NCI-H345 (cell line): ENCODE data around the gene FATE1.
"Not testable (repeated sequence)": the region's sequence is repeated elsewhere in the genome, so short reads cannot be mapped to it uniquely, and the experiment has no call there.

Experiments used
- DNase-seq: peaks from one replicate; lab custom pipeline; 2025; lab: John Stamatoyannopoulos, UW

Gene FATE1, protein sequence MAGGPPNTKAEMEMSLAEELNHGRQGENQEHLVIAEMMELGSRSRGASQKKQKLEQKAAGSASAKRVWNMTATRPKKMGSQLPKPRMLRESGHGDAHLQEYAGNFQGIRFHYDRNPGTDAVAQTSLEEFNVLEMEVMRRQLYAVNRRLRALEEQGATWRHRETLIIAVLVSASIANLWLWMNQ

DNA sequence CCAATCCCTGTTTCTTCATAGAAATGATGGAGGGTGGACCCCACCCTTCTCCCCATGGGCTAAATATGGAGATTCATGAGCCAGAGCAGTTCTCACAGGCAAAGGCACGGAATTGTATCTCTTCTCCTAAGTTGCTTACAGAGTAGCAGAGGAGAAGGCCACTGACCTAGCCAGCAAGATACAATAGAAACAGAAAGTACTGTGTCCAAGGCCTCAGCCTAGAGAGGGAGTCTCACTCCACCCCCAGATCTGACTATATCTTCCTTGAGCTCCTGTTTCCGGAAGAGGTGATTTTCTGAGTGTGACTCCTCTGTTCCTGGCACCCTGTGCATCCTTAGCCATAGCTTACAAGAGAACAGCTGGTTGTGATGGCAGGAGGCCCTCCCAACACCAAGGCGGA lies at the start of gene FATE1:
Gene FATE1, plus strand, starts transcription at position 284 of the 400 bp plus-strand sequence. Its CDS starts 85 bp downstream, at position 369.
- DNase-seq = no peak

DNA sequence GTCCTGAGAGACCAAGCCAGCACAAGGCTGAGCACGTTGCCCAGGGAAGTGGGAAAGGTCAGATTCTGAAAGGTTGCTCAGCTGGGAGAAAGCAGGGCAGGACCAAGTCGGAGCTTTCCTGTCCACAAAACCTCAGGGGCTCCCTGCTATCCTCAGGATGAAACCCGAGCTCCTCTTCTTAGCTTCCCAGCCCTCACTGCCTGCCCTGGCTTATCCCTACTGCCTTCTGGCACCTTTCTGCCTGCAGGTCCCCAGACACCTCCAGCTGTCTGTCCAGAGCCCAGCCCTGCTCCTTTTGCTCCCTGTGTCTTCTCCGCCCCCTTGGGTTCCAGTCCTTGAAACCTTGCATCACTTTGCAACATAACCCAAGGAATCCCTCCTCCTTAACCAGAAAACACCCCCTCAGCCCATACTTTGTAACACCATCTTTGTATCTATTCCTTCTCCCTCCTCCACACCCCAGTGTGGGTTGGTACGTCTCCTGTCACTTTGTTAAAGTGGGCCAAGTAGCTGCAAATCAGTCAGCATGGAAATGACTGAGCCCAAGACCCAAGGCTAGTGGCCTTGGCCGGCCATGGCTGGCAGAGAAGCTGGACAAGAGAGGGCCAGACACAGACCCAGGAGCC lies 40.6 kb upstream of the FATE1 start:
- DNase-seq = no peak

DNA sequence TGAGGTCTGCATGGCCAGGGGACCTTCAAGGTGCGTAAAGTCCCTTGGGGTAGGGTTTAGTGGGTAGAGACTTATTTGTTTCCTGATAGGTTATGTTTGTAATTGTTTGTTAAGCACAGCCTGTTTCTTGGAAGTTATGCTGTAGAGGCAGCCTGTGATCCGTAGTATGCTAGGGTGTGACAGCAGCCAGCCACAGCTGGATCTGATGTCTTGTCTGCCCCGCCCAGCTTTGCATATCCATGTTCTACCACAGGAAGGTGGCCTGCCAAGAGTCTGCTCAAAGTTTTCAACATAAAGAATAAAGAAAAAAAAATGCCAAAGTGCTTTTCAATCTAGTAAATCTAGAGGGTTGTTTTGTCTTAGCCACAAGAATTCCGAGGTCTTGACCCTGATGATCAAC lies 39.6 kb upstream of the FATE1 start:
- no peak for DNase-seq

DNA sequence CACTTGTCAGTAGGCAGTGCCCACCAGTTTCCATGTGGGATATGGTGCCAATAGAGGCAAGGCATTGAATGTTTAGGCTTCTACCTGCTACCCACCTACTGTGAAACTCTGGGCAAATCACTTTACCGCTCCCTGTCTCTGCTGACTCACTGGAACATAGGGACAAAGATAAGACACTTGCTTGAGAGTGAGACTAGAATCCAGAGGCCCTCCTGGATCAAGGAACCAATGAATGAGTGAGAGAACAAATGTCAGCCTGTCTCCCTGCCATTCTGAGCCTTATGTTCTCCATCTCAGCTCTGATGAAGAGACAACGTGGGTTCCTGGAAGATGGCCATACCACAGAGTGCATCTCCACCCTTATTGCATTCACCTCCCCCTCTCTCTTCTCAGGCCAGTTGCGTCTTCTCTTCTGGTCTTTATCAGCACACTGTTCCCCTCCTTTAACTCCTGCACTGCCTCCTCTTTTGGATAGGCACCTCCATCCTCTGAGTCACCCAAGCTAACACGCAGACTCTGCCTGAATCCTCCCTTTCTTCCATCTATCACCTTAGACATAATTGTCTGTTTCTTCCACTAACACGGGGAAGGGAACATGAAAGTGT lies 35.9 kb upstream of the FATE1 start:
- no peak for DNase-seq

DNA sequence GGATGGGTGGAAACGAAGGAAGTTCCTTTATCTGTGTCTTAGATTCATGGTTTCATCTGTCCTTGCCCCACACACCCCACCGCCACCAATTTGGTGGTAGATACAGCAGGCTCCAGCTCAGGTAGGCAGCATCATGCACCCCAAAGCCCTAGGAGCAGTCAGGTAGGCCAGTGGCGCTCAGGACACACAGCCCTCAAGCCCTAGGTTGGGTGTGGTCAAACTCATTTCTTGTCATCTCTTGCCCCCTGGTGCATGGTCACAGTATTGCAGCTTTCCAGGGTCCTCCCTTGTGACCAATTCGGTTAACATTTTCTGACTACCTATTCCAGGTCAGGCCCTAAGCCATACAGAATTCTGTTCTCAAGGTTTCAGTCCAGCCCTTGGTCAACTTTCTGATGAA lies 35.0 kb upstream of the FATE1 start:
- peak; percentile 11 for DNase-seq

DNA sequence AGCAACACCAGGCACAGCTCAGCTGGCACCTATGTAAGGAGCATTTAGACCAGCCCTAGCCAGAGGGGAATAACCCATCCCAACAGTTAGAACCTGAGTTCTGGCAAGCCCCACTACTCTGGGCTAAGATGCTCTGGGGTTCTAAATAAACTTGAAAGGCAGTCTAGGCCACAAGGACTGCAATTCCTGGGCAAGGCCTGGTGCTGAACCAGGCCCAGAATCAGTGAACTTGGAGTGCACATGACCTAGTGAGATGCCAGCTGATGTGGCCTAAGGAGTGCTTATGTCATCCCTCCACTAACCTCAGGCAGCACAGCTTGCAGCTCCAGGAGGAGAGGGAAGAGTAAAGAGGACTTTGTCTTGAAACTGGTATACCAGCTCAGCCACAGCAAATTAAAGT lies 28.2 kb upstream of the FATE1 start:
- DNase-seq = no peak

DNA sequence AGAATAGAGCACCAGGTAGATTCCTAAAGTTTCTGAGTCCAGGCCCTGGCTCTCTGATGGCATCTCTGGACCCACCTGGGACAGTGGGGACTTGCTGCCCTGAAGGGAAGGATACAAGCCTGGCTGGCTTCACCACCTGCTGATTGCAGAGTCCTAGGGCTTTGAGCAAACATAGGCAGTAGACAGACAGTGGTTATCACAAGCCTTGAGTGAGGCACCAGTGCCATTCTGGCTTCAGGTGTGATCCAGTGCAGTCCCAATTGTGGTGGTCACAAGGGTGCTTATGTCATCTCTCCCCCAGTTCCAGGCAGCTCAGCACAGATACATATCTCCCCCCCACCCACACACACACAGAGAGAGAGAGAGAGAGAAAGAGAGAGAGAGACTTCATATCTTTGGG lies 27.1 kb upstream of the FATE1 start:
- DNase-seq = no peak

DNA sequence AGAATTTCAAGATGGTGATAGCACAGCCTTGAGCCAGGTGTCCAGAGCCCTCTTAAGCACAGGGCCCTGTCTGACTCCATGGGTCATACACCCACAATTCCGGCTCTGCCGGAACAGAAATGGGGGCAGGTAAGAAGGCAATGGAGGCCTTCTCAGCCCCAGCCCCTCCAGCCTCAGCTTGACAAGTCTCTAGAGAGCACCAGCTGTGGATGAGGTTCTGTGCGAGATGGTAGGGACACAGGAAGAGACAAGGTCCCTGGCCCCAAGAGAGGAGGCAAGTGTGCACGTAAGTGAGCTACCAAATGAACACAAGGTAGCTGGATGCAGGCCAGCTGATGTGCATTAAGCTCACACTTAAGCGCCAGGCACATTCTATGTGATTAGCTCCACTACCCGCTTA lies 23.0 kb upstream of the FATE1 start:
- DNase-seq = no peak

DNA sequence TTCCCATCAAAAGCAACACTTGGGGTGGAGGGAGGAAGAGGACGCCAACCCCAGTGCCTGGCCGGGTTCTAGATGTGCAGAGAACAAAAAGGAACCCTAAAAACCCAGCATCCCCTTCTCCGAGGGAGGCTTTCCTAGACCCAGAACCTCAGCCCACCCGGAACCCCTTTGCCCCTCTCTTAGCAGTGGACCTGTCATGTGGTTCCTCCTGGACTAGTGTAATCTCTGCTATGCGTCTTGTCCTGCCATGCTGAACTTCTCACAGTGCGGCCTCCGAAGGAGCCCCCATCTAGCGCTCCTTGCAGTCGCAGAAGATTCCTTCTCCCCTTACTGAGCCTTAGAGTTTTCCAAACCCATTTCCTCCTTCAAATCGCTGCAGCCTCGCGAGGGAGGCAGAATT lies 21.7 kb upstream of the FATE1 start:
- DNase-seq = no peak

DNA sequence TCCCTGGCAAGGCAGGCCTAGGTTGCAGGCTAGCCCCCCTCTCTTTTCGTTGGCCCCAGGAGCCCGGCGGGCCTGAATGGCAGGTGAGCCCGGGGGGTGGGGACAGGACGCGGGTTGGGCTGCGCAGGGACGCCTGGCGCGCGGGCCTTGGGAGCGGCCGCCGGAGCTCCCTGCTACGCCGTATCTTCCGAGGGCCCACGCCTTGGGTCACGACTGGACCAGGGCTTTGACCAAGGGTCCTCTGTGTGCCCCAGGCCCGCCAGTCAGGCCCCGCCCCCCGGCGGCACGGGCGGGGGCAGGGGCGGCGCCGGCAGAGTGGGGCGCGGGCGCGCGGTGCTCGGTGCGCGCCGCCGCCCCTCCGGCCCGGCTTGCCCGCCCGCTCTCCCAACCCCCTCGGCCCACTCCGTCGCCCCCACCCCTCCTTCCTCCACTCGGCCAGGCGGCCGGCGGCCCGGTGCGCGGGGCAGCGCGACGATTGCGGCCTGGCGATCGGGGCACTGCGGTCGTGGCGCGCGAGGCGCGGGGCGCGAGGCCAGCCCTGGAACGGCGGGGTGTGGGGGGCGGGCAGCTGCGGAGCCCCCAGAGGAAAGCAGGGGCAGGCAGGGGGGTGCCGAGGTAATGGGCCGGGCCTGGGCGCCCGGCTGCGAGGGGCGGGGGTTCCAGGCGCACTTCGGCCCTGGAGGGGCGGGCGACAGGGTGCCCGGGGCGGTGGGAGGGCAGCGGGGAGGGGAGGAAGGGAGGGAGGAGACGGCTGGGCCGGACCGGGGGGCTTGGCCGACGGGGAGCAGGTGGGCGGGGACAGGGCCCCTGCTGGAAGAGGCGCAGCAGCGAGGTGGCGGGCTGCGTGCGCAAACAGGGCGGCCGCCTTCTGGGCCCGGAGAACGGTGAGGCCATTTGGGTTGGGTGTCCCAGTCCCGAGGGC lies 20.9 kb upstream of the FATE1 start, which contains the start of gene PRRG3:
Gene PRRG3, plus strand, starts transcription at position 798 of the 922 bp plus-strand sequence. CDS start 3,357 bp downstream, outside the sequence.
- no peak for DNase-seq

DNA sequence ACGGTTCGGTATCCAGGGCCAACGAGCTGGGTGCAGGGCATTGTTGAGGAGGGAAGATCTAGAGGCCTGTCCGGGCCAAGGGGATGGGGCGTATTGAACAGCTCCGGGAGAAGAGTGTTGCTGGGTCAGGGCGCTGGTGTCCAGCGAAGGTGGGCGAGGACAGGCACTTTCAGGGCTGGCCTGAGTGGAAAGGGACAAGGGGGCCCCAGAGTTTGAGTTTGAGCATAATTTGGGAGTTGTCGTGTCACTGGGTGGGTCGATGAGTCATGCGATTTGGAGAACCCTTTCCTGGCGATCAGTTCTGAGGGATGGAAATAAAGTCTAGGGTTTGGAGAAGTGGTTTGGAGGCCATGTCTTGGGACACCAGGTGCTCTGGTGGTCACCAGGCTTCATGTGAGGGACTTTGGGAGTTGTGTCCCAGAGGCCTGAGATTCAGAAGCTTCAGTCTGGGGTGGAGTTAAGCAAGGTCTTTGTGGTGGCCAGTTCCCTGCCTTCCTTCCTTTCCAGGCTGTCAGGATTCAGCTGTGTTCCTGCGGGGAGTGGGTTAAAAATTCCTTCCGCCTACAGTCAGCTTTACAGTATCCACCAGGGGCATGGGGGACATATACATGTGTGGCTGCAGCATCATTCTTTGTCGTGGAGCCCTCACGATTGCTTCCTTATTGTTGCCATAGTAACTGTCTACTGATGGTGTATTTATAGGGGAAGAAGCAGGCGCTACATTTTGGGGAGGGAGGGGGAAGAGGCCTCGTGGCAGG lies 20.1 kb upstream of the FATE1 start:
- no peak for DNase-seq

DNA sequence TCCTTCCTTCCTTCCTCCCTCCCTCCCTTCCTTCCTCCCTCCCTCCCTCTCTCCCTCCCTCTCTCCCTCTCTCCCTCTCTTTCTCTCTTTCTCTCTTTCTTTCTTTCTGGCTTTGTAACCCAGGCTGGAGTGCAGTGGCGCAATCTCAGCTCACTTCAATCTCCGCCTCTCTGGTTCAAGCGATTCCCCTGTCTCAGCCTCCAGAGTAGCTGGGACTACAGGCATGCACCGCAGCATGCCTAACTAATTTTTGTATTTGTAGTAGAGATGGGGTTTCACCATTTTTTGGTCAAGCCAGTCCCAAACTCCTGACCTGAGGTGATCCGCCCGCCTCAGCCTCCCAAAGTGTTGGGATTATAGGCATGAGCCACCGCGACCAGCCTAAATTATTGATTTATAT lies 18.8 kb upstream of the FATE1 start:
- not testable (repeated sequence) for DNase-seq

DNA sequence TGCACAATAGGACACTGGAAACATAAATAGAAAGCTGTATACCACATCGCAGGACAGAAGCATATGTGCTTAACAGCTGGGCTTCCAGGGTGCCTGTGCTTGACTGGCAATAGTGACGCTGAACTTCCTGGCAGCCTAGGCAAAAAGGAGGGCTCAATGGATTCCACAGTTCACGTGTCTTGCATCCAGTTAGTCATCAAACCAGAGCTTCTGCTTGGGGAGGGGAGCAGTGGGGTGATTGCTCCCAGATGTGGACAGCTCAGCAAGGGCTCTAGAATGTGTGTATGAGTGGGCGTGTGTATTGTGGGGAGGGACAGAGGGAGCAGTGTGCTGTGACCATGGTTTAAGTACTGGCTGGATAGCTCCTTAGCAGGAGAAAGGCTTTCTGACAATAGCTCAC lies 18.3 kb upstream of the FATE1 start:
- DNase-seq = no peak

DNA sequence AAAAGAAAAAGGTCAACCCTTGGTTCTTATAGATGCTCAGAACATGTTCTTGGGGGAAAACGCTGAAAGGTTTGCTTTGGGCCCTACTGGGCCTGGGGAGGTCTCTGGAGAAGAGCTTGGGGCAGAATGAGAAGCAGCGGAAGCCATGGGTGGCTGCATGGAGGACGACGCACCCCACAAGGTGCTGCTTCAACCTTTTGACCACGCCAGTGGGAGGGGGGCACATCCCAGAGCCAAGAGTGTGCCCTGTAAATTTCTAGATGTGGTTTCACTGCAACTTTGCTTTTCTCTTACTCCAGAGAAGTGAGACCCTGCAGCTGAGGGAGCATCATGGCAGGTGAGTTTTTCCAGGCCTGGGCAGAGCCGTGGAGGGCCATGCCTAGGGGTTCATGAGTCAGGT lies 17.4 kb upstream of the FATE1 start:
- DNase-seq = no peak

DNA sequence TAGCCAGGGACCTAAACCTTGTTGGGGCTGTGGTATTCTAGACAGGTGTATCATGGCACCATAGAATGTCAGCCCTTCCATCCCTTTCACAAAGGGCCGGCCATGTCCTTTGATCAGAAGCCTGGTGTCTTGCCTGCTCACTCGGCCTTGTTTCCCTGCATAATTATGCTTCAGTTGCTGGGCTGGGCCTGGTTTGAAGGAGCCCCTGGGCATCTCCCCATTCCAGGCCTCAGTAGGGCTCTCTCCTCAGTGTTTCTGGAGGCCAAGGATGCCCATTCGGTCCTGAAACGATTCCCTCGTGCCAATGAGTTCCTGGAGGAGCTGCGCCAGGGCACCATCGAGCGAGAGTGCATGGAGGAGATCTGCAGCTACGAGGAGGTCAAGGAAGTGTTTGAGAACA lies 16.1 kb upstream of the FATE1 start:
- DNase-seq = no peak

DNA sequence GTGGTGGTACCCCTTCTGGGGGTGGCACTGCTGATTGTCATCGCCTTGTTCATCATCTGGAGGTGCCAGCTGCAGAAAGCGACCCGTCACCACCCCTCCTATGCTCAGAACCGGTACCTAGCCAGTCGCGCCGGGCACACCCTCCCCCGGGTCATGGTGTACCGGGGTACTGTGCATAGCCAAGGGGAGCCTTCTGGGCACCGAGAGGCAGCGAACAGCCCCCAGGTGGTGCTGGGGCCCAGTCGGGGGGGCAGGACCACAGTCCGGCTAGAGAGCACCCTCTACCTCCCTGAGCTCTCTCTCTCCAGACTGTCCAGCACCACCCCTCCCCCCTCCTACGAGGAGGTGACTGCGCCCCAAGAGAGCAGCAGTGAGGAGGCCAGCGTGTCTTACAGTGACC lies 15.3 kb upstream of the FATE1 start:
- no peak for DNase-seq

DNA sequence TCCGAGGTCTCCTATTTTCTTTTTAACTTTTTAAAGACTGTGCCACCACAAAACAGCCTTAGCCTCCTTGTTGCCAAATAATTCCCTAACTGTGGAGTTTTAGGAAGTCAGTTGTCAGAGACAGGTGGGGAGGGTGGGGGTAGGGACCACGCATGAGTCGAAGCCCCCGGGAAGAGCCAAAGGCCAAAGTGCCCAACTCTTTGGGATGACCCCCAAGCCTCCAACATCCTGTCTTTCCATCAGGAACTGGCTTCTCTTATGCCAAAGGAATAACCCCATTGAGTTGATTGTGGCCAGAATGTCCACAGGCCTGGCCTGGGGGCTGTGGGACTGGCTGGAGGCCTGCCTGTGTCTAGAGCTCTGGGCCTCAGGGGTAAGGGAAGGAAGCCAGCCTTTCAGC lies 14.8 kb upstream of the FATE1 start:
- DNase-seq = no peak

DNA sequence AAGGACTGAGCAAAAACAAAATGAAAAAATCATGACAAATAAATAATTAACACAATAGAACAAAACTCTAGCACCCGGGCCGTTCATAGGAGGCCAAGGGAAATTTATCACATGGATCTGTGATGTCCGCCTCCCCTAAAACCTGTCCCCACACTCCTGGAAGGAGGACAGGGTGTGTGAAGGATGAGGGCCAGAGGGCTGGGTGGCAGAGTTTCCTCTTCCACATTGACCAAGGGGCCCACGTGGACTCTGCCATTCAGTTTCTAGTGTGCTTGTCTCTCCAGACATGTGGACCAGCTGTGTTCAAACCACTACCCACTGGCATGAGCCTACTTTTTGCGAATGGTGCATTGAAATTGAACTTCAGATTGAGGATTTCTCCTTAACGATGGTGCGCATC lies 14.3 kb upstream of the FATE1 start:
- DNase-seq = no peak

DNA sequence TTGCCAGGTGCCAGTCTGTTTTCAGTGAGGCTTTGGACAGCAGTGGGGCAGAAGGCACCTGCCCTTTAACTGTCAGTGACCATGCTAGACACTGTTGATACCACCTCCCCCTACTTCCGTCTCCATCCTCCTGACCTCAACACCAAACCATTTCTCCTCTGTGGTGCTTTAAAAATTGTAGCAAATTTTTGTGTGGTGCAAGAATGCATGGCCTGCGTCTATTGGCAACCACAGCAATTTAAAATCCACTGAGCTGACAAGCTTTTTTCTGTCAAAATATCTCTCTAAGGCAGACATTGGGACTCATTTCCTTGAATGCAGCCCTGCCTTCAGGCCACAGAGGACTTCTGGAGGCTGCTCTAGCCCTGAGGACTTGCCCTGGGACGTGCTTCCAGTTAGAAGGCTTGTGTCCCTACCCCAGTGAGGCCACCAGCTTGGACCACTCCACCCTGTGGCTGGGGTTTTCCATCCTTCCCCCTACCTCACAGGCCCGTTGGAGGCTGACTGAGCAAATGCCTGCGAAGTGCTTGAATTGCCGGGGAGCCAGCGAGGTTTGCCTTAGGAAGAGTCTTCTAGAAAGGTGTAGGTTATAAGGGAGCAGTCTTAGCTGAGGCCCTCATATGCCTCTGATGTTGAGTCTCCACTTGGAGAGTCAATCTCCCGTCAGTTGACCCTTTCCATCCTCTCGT lies 13.7 kb upstream of the FATE1 start:
- no peak for DNase-seq

DNA sequence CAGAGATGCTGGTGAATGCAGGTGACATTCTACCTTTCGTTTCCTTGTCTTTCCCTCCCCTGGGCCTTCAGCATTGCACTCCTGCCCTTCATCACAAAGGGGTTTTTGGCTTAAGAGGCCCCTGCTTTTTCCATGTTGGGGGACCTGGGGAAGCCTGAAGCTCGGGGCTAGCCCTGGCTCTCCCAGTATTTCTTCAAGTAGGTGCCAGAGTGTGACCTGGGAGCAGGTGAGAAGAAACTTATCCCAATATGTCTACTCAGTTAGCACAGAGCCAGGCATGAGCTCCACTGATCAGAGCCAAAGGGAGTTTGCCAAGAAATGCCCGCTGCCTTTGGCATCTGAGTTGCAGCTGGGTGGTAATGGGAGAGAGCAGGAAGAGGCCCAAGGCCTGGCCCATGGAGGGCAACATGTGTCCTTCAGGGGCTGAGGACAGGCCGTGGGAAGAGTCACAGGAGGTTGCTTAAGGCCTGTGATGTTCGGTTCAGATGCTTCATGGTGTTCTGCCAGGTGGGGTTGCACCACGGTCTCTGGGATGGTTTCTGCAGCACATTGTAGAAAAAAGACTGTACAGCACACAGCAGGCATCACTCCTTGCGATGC lies 13.0 kb upstream of the FATE1 start:
- no peak for DNase-seq

DNA sequence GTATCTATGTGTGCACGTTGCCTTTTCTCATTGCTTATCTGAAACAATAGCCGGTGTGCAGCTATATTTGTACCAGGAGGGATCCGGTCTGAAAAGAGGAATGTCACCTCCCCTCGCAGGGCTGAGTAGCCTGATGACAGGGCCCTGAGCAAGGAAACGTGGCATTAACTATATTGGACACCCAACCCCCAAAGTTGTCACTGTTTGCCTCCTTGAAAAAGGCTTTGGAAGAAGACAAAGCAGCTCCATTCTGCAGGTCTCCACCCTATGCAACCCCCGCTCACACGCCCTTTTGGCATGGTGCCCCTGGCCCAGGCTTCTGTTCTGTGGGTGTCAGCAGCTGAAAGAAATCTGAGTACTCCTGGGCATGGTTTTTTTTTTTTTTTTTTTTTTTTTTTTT lies 12.3 kb upstream of the FATE1 start:
- DNase-seq = peak; percentile 1
